GM12864 (cell line): ENCODE measurements around the gene RIOK2.

ENCODE experiments used
- DNase-seq: peaks from one replicate; pipeline ENCODE4 v3.0.0-alpha.2; 2011; ENCODE audit warnings: low read depth
- H3K4me3 ChIP-seq: 2 replicates; pipeline ENCODE4 v1.5.1; 2011; ENCODE audit warnings: mild to moderate bottlenecking, low read depth, low read length, control low read depth
- CTCF ChIP-seq: IDR thresholded peaks from 2 replicates; pipeline ENCODE4 v1.5.1; 2011; ENCODE audit warnings: low read depth, mild to moderate bottlenecking, moderate library complexity, low read length, control low read depth, inconsistent platforms; ENCODE audit errors: missing control alignments

Gene RIOK2

DNA sequence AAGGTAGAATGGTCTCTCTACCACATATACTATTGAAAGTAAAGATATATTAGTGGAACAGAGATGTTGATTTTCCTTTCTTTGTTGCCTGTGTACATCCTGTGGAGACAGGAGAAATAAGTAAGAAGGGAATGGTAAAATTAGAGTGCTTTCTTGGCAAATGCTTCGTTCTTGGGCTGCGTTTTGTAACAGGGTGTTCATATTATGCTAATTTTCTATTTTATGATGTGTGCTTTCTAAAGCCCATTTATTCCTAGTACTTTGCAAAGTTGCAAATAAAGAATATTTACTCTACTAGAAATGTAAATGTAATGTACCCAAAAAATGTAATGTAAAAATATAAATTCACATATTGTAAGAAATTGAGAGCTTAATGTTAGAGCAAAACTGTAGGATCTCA, 40.5 kb upstream of the RIOK2 start:
- no peak overlapping the region for H3K4me3 ChIP-seq
- no peak for DNase-seq
- no peak for TF ChIP-seq CTCF

GRCh38 chr5:97209343-97209742, 26.3 kb upstream of the RIOK2 start:
- TF ChIP-seq CTCF: no peak
- no peak overlapping the region for H3K4me3 ChIP-seq
- DNase-seq: no peak

DNA sequence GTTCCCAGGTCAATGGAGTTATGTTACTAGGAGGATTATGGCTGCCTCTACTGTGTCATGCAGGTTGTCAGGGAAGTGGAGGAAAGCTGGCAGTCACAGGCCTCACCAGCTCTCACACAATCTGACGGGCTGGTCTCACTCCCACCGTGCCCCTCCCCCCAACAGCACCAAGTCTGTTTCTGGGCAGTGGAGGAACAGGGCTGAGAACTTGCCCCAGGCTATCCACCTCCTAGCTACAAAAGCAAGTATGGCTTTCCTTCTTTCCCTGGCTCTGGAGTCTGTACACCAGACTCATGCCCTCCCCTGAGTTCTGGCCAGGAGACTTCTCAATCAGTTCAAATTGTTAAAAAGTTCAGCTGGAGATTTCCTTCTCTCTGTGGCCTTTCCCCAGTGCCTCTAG, 25.7 kb upstream of the RIOK2 start:
- DNase-seq: no peak
- no peak overlapping the region for H3K4me3 ChIP-seq
- no peak for TF ChIP-seq CTCF

DNA sequence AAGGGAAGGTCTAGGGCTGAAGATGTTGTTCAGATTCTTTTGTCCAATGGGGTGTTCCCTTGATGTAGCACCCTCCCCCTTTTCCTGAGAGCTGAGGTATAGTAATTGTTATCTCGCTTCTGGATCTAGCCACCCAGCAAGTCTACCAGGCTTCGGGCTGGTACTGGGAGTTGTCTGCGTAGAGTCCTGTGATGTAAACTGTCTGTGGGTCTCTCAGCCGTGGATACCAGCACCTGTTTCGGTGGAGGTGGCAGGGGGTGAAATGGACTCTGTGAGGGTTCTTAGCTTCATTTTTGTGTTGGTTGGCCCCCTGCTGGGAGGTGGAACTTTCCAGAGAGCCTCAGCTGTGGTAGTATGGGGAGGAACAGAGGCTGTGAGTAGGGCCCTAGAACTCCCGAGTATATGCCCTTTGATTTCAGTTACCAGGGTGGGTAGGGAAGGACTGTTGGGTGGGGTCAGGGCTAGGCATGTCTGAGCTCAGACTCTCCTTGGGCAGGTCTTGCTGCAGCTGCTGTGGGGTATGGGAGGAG, 25.2 kb upstream of the RIOK2 start:
- no peak for DNase-seq
- no peak for TF ChIP-seq CTCF
- H3K4me3 ChIP-seq: no peak overlapping the region

DNA sequence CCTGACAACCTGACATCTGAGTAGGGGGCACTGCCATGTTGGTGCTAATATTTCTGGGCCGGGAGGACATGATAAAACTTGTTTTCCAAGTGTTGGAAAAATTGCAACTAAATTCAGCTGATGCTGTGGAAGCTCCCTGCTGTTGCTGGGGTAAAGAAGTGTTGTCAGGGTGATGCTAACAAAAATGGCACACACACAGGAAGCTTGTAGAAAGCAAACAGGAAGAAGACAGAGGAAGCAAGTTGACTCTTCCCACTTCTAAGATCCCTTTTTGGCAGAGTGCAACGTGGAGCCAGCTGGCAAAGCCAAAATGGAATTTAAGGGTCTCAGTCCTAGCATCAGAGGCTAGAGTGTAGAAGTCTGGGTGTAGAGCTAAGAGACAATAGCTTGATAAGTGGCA, 11.3 kb upstream of the RIOK2 start:
- no peak overlapping the region for H3K4me3 ChIP-seq
- no peak for TF ChIP-seq CTCF
- DNase-seq: no peak

DNA sequence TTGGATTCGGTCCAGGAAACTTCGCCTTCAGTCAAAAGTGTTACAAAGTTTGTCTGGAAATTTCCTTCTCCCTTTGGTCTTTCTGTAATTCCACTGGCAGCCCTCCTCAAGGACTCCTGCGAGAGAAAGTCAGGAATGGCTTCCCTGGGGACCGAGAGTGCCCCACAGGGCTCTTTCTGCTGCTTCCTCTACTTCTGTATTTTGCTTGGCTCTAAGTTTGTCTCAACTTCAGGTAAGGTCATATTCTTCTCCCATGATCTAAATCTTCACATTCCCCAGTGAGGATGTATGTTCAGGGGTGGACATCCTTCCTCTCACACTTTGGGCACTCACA, 10.3 kb upstream of the RIOK2 start:
- no peak for TF ChIP-seq CTCF

GRCh38 chr5:97192580-97193354, 9.7 kb upstream of the RIOK2 start:
- no peak for TF ChIP-seq CTCF
- no peak for DNase-seq
- H3K4me3 ChIP-seq: no peak overlapping the region

More for the DNA sequence above, 10.3 kb upstream of the RIOK2 start:
- no peak overlapping the region for H3K4me3 ChIP-seq
- DNase-seq: no peak
